GM21825 (cell line): ENCODE results near the gene DUSP11.
"Not testable (repeated sequence)": the region's sequence is repeated elsewhere in the genome, so short reads cannot be mapped to it uniquely, and the experiment has no call there.

ENCODE experiments used
- ATAC-seq: cut with Tn5 transposase; IDR thresholded peaks from one replicate; pipeline ENCODE4 v1.9.1; 2021; ENCODE audit warnings: mild to moderate bottlenecking, moderate library complexity; ENCODE audit not compliant: unreplicated experiment

The DUSP11 gene

GRCh38 chr2:73776381-73776780 lies 3.5 kb downstream of the DUSP11 start:
- ATAC-seq: no peak

- ATAC-seq: no peak
These were observed 7.1 kb downstream of the DUSP11 start for GRCh38 chr2:73772819-73773218.

DNA sequence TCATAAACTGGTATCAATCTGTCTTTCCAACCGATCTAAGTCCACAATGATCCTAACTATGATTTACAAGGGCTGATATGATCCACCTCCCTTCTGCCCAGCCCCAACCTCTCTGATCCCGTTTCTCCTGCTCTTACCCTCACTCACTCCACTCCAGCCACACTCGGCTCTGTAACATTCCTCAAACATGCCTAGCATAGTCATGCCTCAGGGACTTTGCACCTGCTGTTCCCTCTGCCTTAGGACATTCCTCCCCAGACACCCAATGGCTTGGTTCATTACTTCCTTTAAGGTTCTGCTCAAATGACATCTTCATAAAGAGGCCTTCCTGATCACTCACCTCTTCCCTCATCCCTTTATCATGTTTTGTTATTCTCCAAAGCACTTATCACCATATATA lies 9.2 kb downstream of the DUSP11 start:
- ATAC-seq: no peak

DNA sequence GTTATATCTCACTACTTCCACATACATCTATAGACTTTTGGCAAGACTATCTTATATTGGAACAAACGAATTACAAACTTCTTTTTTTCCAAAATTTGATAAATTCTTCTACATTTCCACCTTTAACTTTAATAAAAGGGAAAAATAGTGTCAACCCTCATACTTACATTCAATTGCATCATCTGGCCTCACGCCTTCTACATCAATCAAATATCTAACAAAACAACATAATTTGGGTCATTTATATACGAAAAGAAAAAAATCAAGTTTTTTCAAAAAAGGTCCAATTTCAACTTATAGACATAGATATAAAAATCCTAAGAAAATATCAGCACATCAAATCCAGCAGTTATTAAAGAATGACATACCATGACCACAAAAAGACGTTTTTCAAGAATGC lies 12.9 kb downstream of the DUSP11 start:
- no peak for ATAC-seq

DNA sequence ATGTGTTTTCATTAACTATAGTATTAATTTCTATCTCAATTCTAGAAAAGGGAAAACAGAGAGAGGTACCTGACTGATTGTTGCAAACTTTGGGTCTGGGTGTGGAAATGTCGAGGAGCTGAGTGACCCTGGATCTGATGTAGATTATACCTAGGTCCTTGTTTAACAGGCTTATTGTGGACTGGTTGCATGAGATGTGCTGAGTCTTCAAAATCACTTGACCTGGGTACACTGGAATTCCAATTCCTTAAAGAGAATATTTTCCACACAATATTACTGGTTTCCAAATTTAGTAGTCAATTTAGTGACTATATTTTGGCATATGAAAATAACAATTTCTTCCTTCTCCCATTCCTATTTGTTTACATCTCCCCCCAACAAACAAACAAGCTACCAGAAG lies 13.6 kb downstream of the DUSP11 start:
- ATAC-seq: no peak

- no peak for ATAC-seq
These were observed 15.0 kb downstream of the DUSP11 start for GRCh38 chr2:73764945-73765344.

DNA sequence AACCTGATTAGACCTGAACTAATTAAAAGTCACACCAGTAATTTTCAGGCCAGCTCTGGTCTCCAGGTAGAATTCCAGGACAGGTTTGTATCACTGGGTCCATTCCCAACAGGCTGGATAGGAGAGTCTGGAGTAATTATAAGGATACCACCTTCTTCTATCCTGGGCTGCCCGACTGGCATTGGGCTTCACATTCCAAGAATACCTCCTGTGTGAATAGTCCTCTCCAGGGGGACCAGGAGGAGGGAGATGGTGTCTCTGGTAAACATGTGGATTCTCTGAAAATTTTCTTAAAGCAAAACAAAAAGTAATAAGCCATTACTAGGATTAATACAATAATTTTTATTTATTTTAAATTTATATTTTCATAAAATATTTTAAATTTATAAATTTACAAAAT lies 17.3 kb downstream of the DUSP11 start:
- ATAC-seq: no peak

GRCh38 chr2:73759904-73760303 lies 20.0 kb downstream of the DUSP11 start:
- no peak for ATAC-seq

- no peak for ATAC-seq
These were observed 20.6 kb downstream of the DUSP11 start for GRCh38 chr2:73759285-73759764.

- ATAC-seq: not testable (repeated sequence)
These were observed 25.6 kb downstream of the DUSP11 start for GRCh38 chr2:73754332-73754731.

- ATAC-seq: no peak
These were observed 30.6 kb downstream of the DUSP11 start for GRCh38 chr2:73749314-73749713.

DNA sequence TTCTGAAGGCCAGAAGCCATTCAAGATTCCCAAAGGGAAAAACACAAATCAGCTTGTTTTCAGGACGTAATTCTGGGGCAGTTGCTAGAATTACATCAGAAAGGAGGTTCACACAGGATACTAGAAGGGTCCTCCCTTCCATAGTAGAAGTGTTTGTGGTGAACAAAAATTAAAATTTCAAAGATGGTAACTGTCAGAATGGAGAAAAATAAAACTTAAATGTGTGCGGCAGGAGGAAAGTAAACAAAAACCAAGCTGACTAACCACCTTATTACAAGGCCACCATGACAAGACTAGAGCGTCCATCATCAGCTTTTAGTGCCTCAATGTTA lies 33.1 kb downstream of the DUSP11 start:
- no peak for ATAC-seq

GRCh38 chr2:73746015-73746876 lies 33.7 kb downstream of the DUSP11 start:
- ATAC-seq: no peak

DNA sequence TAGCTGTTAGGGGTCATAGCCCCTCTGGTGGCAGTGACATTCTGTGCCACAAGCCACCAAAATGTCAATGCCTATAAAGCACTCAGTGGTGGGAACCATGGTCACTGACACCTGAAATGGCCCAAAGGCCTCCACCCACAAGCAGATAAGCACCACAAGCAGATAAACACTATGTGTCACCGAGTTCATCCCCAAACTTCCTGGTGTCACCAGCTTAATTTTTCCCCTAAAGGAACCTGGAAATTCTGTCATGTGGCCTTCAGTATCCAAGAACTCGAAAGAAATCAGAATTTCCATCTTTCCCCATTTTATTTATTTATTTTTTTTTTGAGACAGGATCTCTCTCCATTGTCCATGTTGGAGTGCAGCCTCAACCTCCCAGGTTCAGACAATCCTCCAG lies 39.1 kb downstream of the DUSP11 start:
- ATAC-seq: no peak

GRCh38 chr2:73739101-73739500 lies 40.8 kb downstream of the DUSP11 start:
- ATAC-seq: no peak

GRCh38 chr2:73736855-73737779 lies 42.8 kb downstream of the DUSP11 start, which contains the start of gene TPRKB:
Gene TPRKB (minus strand): TSS chr2:73737345. CDS start chr2:73734569, 2,776 bp downstream.
- peak; percentile 95 for ATAC-seq

GRCh38 chr2:73736378-73736777 lies 43.5 kb downstream of the DUSP11 start:
- no peak for ATAC-seq

- no peak for ATAC-seq
These were observed 49.1 kb downstream of the DUSP11 start for GRCh38 chr2:73730810-73731209.

- no peak for ATAC-seq
These were observed 51.2 kb downstream of the DUSP11 start for GRCh38 chr2:73728711-73729110.

DNA sequence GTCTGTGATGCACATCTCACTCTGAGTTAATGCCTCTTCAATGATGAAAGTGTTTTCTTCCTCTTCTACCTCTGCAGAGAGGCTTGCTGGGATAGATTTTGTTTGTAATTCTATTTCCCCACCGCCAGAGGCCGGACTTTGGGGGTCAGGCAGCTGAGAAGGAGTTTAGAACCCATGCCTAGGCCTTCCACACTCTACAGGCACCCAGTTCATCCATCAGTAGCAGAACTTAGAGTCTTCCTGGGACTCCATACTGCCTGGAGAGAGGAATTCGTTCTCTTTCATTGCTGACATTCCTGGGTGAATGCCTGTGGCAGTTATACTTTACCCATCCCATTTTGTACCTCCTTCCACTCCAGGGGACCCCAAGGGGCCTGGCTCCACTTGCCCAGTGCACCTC lies 51.9 kb downstream of the DUSP11 start:
- no peak for ATAC-seq

DNA sequence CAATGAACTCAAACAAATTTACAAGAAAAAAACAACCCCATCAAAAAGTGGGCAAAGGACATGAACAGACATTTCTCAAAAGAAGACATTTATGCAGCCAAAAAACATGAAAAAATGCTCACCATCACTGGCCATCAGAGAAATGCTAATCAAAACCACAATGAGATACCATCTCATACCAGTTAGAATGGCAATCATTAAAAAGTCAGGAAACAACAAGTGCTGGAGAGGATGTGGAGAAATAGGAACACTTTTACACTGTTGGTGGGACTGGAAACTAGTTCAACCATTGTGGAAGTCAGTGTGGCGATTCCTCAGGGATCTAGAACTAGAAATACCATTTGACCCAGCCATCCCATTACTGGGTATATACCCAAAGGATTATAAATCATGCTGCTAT lies 53.2 kb downstream of the DUSP11 start:
- not testable (repeated sequence) for ATAC-seq
